H9 (cell line): Measurements from ENCODE around the gene SNRPB2. TPM values are rescaled to one million over a fixed set of nuclear protein-coding genes. Genes with fewer than 3 reads are reported as not detected.

Experiments used
- DNase-seq: peaks from one replicate; pipeline ENCODE4 v3.0.0-alpha.2; 2017
- H2AFZ ChIP-seq: one replicate; pipeline ENCODE4 v1.6.1; 2013; ENCODE audit warnings: mild to moderate bottlenecking, low read length, control low read depth, moderate library complexity
- H2AK5ac ChIP-seq: 2 replicates; pipeline ENCODE4 v1.6.1; 2013; ENCODE audit warnings: low read length, control low read depth, mixed read lengths; ENCODE audit not compliant: insufficient read length
- H2BK120ac ChIP-seq: one replicate; pipeline ENCODE4 v1.6.1; 2013; ENCODE audit warnings: low read depth, mild to moderate bottlenecking, low read length, control low read depth, inconsistent platforms; ENCODE audit not compliant: poor library complexity, severe bottlenecking
- H2BK12ac ChIP-seq: 2 replicates; pipeline ENCODE4 v1.6.1; 2013; ENCODE audit warnings: low read length, control low read depth, mixed read lengths, low read depth; ENCODE audit not compliant: insufficient read length
- H2BK15ac ChIP-seq: 2 replicates; pipeline ENCODE4 v1.6.1; 2013; ENCODE audit warnings: low read depth, low read length, control low read depth
- H2BK20ac ChIP-seq: one replicate; pipeline ENCODE4 v1.6.1; 2013; ENCODE audit warnings: low read depth, mild to moderate bottlenecking, low read length, control low read depth, inconsistent platforms; ENCODE audit not compliant: poor library complexity, severe bottlenecking
- H2BK5ac ChIP-seq: 2 replicates; pipeline ENCODE4 v1.6.1; 2013; ENCODE audit warnings: low read length, control low read depth, mixed read lengths; ENCODE audit not compliant: insufficient read length
- H3K14ac ChIP-seq: 2 replicates; pipeline ENCODE4 v1.6.1; 2013; ENCODE audit warnings: low read length, control low read depth; ENCODE audit not compliant: insufficient read depth
- H3K18ac ChIP-seq: 2 replicates; pipeline ENCODE4 v1.6.1; 2013; ENCODE audit warnings: low read depth, mild to moderate bottlenecking, mixed read lengths, low read length, control low read depth; ENCODE audit not compliant: insufficient read length
- H3K23ac ChIP-seq: 2 replicates; pipeline ENCODE4 v1.6.1; 2013; ENCODE audit warnings: low read length, control low read depth, mixed read lengths, low read depth; ENCODE audit not compliant: insufficient read length
- H3K23me2 ChIP-seq: 2 replicates; pipeline ENCODE4 v1.6.1; 2013; ENCODE audit warnings: low read depth, mild to moderate bottlenecking, mixed read lengths, low read length, control low read depth; ENCODE audit not compliant: insufficient read length, poor library complexity, severe bottlenecking
- H3K27ac ChIP-seq: 2 replicates; pipeline ENCODE4 v1.5.1; 2013; ENCODE audit warnings: low read length, control low read depth, mixed read lengths, low read depth; ENCODE audit not compliant: insufficient read length
- H3K27me3 ChIP-seq: 2 replicates; pipeline ENCODE4 v1.6.1; 2013; ENCODE audit warnings: low read length, control low read depth, inconsistent platforms; ENCODE audit not compliant: insufficient read depth
- H3K4ac ChIP-seq: 2 replicates; pipeline ENCODE4 v1.6.1; 2013; ENCODE audit warnings: low read depth, mild to moderate bottlenecking, control low read depth, inconsistent platforms, low read length, moderate library complexity
- H3K4me1 ChIP-seq: 2 replicates; pipeline ENCODE4 v1.6.1; 2013; ENCODE audit warnings: low read length, control low read depth, inconsistent platforms; ENCODE audit not compliant: insufficient read depth
- H3K4me2 ChIP-seq: 2 replicates; pipeline ENCODE4 v1.6.1; 2013; ENCODE audit warnings: low read length, control low read depth, mixed read lengths; ENCODE audit not compliant: insufficient read length, insufficient read depth
- H3K56ac ChIP-seq: 2 replicates; pipeline ENCODE4 v1.6.1; 2013; ENCODE audit warnings: low read depth, mild to moderate bottlenecking, mixed read lengths, low read length, control low read depth; ENCODE audit not compliant: insufficient read length
- H3K79me1 ChIP-seq: 2 replicates; pipeline ENCODE4 v1.6.1; 2013; ENCODE audit warnings: low read depth, mild to moderate bottlenecking, moderate library complexity, low read length, control low read depth, inconsistent platforms; ENCODE audit not compliant: insufficient read depth, poor library complexity, severe bottlenecking
- H3K79me2 ChIP-seq: 2 replicates; pipeline ENCODE4 v1.6.1; 2013; ENCODE audit warnings: low read length, control low read depth, inconsistent platforms; ENCODE audit not compliant: insufficient read depth
- H3K9ac ChIP-seq: 2 replicates; pipeline ENCODE4 v1.6.1; 2013; ENCODE audit warnings: low read length, control low read depth, mixed read lengths; ENCODE audit not compliant: insufficient read length; ENCODE audit errors: extremely low read depth
- H3K9me3 ChIP-seq: one replicate; pipeline ENCODE4 v1.6.1; 2013; ENCODE audit warnings: low read depth, low read length, inconsistent platforms; ENCODE audit not compliant: control insufficient read depth
- H3T11ph ChIP-seq: one replicate; pipeline ENCODE4 v1.6.1; 2013; ENCODE audit warnings: mild to moderate bottlenecking, low read length, control low read depth, inconsistent platforms
- H4K20me1 ChIP-seq: one replicate; pipeline ENCODE4 v1.6.1; 2013; ENCODE audit not compliant: control insufficient read depth, insufficient read length, insufficient read depth
- H4K5ac ChIP-seq: 2 replicates; pipeline ENCODE4 v1.6.1; 2013; ENCODE audit warnings: low read depth, mild to moderate bottlenecking, mixed read lengths, low read length, control low read depth; ENCODE audit not compliant: insufficient read length
- H4K8ac ChIP-seq: replicated peaks from 2 replicates; pipeline ENCODE4 v1.6.1; 2013; ENCODE audit warnings: low read length, control low read depth, mixed read lengths, low read depth; ENCODE audit not compliant: insufficient read length
- H4K91ac ChIP-seq: 2 replicates; pipeline ENCODE4 v1.6.1; 2013; ENCODE audit warnings: low read depth, mild to moderate bottlenecking, moderate library complexity, mixed read lengths, low read length, control low read depth; ENCODE audit not compliant: insufficient read length
- H3K27ac Mint-ChIP-seq, 3 experiments: 2 replicates in 2 of 3; 3 replicates in 1 of 3; pipeline ENCODE4 v1.8.0; 2020 to 2021; ENCODE audit warnings: mixed read lengths in 3 of 3, mild to moderate bottlenecking in 1 of 3, moderate library complexity in 1 of 3
- H3K27me3 Mint-ChIP-seq: 2 replicates; pipeline ENCODE4 v1.8.0; 2021; ENCODE audit warnings: low read depth, mild to moderate bottlenecking, moderate library complexity, mixed read lengths
- H3K36me3 Mint-ChIP-seq, 3 experiments: 2 replicates in 2 of 3; 3 replicates in 1 of 3; pipeline ENCODE4 v1.8.0; 2020 to 2021; ENCODE audit warnings: low read depth in 3 of 3, mixed read lengths in 3 of 3; ENCODE audit not compliant: insufficient read depth in 1 of 3
- H3K4me1 Mint-ChIP-seq, 2 experiments: 2 replicates each; pipeline ENCODE4 v1.8.0; 2020; ENCODE audit warnings: mixed read lengths in 2 of 2
- H3K4me3 Mint-ChIP-seq, 2 experiments: 2 replicates in 1 of 2; 3 replicates in 1 of 2; pipeline ENCODE4 v1.8.0; 2020 to 2021; ENCODE audit warnings: mild to moderate bottlenecking in 2 of 2, mixed read lengths in 2 of 2, moderate library complexity in 1 of 2
- H3K9me3 Mint-ChIP-seq, 2 experiments: 2 replicates in 1 of 2; 3 replicates in 1 of 2; pipeline ENCODE4 v1.8.0; 2020; ENCODE audit warnings: mild to moderate bottlenecking in 2 of 2, mixed read lengths in 2 of 2, moderate library complexity in 1 of 2
- CTCF ChIP-seq: fragments of 200-600 bp; sonication (generic); conservative IDR thresholded peaks from 3 replicates; pipeline ENCODE4 v1.8.0; 2021; ENCODE audit warnings: antibody characterized with exemption, mild to moderate bottlenecking
- WGBS: extraction: QIAGEN DNeasy Blood & Tissue Kit; methylation state at CpG from one replicate; pipeline ENCODE4 v1.1.7; 2013; ENCODE audit warnings: missing lambda C conversion rate, low lambda C conversion rate, mixed read lengths; ENCODE audit not compliant: insufficient read length; ENCODE audit errors: extremely low coverage; 5-methylcytosine and 5-hydroxymethylcytosine counted together
- total RNA-seq: library from RNA; stranded (reverse); gene quantifications from 2 replicates; pipeline ENCODE4 v1.2.1, GENCODE V29; 2021

Gene SNRPB2
- total RNA-seq, 1 experiment from 2014 or later: 93.2 TPM

- Histone ChIP-seq H3K4me1 (no peaks in the 10 kb centered on the region), H3K14ac (no peak overlapping the region), H2BK15ac (no peak overlapping the region), H3K9me3 (no peaks in the 10 kb centered on the region), H3K4ac (no peak overlapping the region), H3K4me2 (no peak overlapping the region), H3T11ph (no peak overlapping the region), H4K91ac (no peak overlapping the region), H2AFZ (no peak overlapping the region), H2BK5ac (no peak overlapping the region), H4K20me1 (no peaks in the 10 kb centered on the region), H2AK5ac (no peak overlapping the region), H2BK120ac (no peak overlapping the region), H3K56ac (no peak overlapping the region), H3K18ac (no peak overlapping the region), H3K27me3 (no peaks in the 10 kb centered on the region), H4K5ac (no peak overlapping the region), H3K79me1 (no peaks in the 10 kb centered on the region), H3K27ac (no peak overlapping the region), H3K23ac (no peak overlapping the region), H2BK12ac (no peak overlapping the region), H4K8ac (no peak overlapping the region), H3K23me2 (no peaks in the 10 kb centered on the region), H3K9ac (no peak overlapping the region), H3K79me2 (no peaks in the 10 kb centered on the region), H2BK20ac (no peak overlapping the region)
- DNase-seq: no peak
- no peaks in the 10 kb centered on the region for H3K36me3 Mint-ChIP-seq
- H3K4me1 Mint-ChIP-seq: peaks cover 5 to 14% of the 10 kb centered on the region in 2 experiments
- no peak for TF ChIP-seq CTCF
- WGBS: no CpG with 5 or more reads among the region's 5 CpGs
- H3K9me3 Mint-ChIP-seq: no peaks in the 10 kb centered on the region
- H3K27ac Mint-ChIP-seq: no peak overlapping the region; a peak in 1 of 7 replicates
- H3K4me3 Mint-ChIP-seq: no peak overlapping the region
- peaks cover 5% of the 10 kb centered on the region; the same call in 1 of the 2 replicates for H3K27me3 Mint-ChIP-seq
Measured at GRCh38 chr20:16714242-16714641, 15.6 kb upstream of the SNRPB2 start.
